Hepatocyte (in vitro differentiated cells): ENCODE data around the gene EOLA1.
"Not testable (repeated sequence)": the region's sequence is repeated elsewhere in the genome, so short reads cannot be mapped to it uniquely, and the experiment has no call there.

Experiments
- EZH2 ChIP-seq: fragments of 200-600 bp; sonication (generic); IDR thresholded peaks from 2 replicates; pipeline ENCODE4 v1.6.1; 2016; ENCODE audit warnings: antibody characterized with exemption, mild to moderate bottlenecking, borderline replicate concordance
- EZH2phosphoT487 ChIP-seq: fragments of 200-600 bp; sonication (generic); IDR thresholded peaks from one replicate; pipeline ENCODE4 v1.6.1; 2018; ENCODE audit warnings: antibody characterized with exemption, mild to moderate bottlenecking, low read depth, moderate library complexity; ENCODE audit not compliant: unreplicated experiment, severe bottlenecking
- TF ChIP-seq, protein P1 (sequence below): fragments of 200-600 bp; sonication (generic); IDR thresholded peaks from 2 replicates; pipeline ENCODE4 v1.5.1; 2016; ENCODE audit warnings: antibody characterized with exemption, mild to moderate bottlenecking; ENCODE audit not compliant: poor library complexity

DNA sequence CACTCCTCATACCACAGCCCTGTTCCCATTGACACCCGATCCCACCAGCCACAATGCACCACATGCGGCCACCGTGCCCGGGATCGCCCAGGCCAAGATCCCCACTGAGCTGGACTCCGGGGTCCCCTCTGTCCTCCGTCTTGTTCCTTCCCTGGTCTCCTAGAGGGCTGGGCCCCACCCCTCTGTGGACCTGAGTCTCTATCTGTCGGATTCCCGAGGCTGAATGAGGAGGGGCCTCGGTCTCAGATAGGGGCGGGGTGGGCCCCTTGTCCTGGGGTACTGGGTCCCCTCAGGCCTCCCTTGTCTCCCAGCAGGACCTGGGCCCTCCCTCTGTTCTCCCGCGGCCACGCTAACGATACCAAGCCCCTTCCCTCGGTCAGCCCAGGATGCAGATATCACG, 44.8 kb downstream of the EOLA1 start:
- TF ChIP-seq, protein P1, sequence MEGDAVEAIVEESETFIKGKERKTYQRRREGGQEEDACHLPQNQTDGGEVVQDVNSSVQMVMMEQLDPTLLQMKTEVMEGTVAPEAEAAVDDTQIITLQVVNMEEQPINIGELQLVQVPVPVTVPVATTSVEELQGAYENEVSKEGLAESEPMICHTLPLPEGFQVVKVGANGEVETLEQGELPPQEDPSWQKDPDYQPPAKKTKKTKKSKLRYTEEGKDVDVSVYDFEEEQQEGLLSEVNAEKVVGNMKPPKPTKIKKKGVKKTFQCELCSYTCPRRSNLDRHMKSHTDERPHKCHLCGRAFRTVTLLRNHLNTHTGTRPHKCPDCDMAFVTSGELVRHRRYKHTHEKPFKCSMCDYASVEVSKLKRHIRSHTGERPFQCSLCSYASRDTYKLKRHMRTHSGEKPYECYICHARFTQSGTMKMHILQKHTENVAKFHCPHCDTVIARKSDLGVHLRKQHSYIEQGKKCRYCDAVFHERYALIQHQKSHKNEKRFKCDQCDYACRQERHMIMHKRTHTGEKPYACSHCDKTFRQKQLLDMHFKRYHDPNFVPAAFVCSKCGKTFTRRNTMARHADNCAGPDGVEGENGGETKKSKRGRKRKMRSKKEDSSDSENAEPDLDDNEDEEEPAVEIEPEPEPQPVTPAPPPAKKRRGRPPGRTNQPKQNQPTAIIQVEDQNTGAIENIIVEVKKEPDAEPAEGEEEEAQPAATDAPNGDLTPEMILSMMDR = not testable (repeated sequence)
- not testable (repeated sequence) for TF ChIP-seq EZH2phosphoT487, EZH2
